Natural killer cell (primary cell): Measurements from ENCODE around the gene CYB561. TPM values are rescaled to one million over a fixed set of nuclear protein-coding genes. Genes with fewer than 3 reads are reported as not detected.

ENCODE experiments used
- ATAC-seq, 3 donors: fragments of 150-1000 bp in 2 of 3; fragments of 200-7000 bp in 1 of 3; cut with Tn5 transposase; 1 replicate in 1 of 3; 2 replicates in 2 of 3; pipeline ENCODE4 v1.10.0; 2021; ENCODE audit warnings: mild to moderate bottlenecking in 2 of 3, moderate library complexity in 2 of 3
- DNase-seq, 2 donors: peaks; one replicate each; pipeline versions ENCODE4 v3.0.0 to v3.0.0-alpha.2; 2013 to 2021; ENCODE audit warnings: mixed read lengths in 1 of 2
- H3K27ac ChIP-seq: one replicate; pipeline ENCODE4 v1.5.1; 2013; ENCODE audit warnings: mild to moderate bottlenecking, low read length
- H3K27me3 ChIP-seq: one replicate; pipeline ENCODE4 v1.6.1; 2013; ENCODE audit warnings: low read length; ENCODE audit not compliant: control insufficient read depth, insufficient read depth
- H3K36me3 ChIP-seq: one replicate; pipeline ENCODE4 v1.6.1; 2013; ENCODE audit warnings: low read length; ENCODE audit not compliant: control insufficient read depth, insufficient read depth
- H3K4me1 ChIP-seq: one replicate; pipeline ENCODE4 v1.6.1; 2013; ENCODE audit warnings: low read length; ENCODE audit not compliant: control insufficient read depth, insufficient read depth
- H3K4me3 ChIP-seq: one replicate; pipeline ENCODE4 v1.5.1; 2013; ENCODE audit warnings: low read length
- H3K9me3 ChIP-seq: one replicate; pipeline ENCODE4 v1.6.1; 2013; ENCODE audit warnings: low read length; ENCODE audit not compliant: control insufficient read depth, insufficient read depth
- H3K27ac Mint-ChIP-seq, 2 donors: one replicate each; pipeline ENCODE4 v1.8.0; 2022; ENCODE audit warnings: mild to moderate bottlenecking in 2 of 2, mixed read lengths in 2 of 2, moderate library complexity in 1 of 2
- H3K27me3 Mint-ChIP-seq, 2 donors: one replicate each; pipeline ENCODE4 v1.8.0; 2022; ENCODE audit warnings: low read depth in 2 of 2, mixed read lengths in 2 of 2
- H3K36me3 Mint-ChIP-seq: one replicate; pipeline ENCODE4 v1.8.0; 2022; ENCODE audit warnings: mixed read lengths
- H3K4me1 Mint-ChIP-seq, 2 donors: one replicate each; pipeline ENCODE4 v1.8.0; 2022; ENCODE audit warnings: mixed read lengths in 2 of 2
- H3K4me3 Mint-ChIP-seq: one replicate; pipeline ENCODE4 v1.8.0; 2022; ENCODE audit warnings: mild to moderate bottlenecking, moderate library complexity, mixed read lengths
- H3K9me3 Mint-ChIP-seq, 2 donors: one replicate each; pipeline ENCODE4 v1.8.0; 2022; ENCODE audit warnings: mixed read lengths in 2 of 2
- WGBS: methylation state at CpG from one replicate; pipeline ENCODE4 v1.1.7; 2013; ENCODE audit warnings: missing lambda C conversion rate; ENCODE audit not compliant: insufficient coverage; 5-methylcytosine and 5-hydroxymethylcytosine counted together
- intact Hi-C: fragments of 100-400 bp; cut with micrococcal nuclease; formaldehyde crosslinking; loops from one replicate; pipeline ENCODE4 v1.14.2; 2022
- total RNA-seq, 4 donors: library from RNA; stranded (reverse); fragments of 120-200 nt in 1 of 4; gene quantifications; one replicate each; pipeline versions ENCODE4 v1.2.3 to v1.2.4, GENCODE V29; 2013 to 2022
- TF ChIP-seq, protein P1 (sequence below): fragments of 200-600 bp; IDR thresholded peaks from one replicate; pipeline ENCODE4 v1.8.0; 2022; ENCODE audit warnings: antibody characterized with exemption

Gene CYB561
- total RNA-seq, 3 donors from 2014 or later (not counting 1 experiment from before 2014, with no cell fraction given) = 16.3 to 19.3 (median 19.2) TPM

- Histone ChIP-seq H3K4me1 (peaks cover 8% of the 10 kb centered on the region), H3K27me3 (peaks cover 7% of the 10 kb centered on the region), H3K4me3 (no peak overlapping the region), H3K9me3 (no peaks in the 10 kb centered on the region), H3K36me3 (no peaks in the 10 kb centered on the region), H3K27ac (no peak overlapping the region)
- Mint-ChIP-seq H3K27ac (no peak overlapping the region), H3K4me3 (no peak overlapping the region), H3K36me3 (no peaks in the 10 kb centered on the region), H3K27me3 (peaks cover 9% of the 10 kb centered on the region in 2 donors), H3K4me1 (peaks cover 0 to 6% of the 10 kb centered on the region in 2 donors), H3K9me3 (no peaks in the 10 kb centered on the region)
- ATAC-seq (no peak), DNase-seq (no peak)
- TF ChIP-seq, protein P1, sequence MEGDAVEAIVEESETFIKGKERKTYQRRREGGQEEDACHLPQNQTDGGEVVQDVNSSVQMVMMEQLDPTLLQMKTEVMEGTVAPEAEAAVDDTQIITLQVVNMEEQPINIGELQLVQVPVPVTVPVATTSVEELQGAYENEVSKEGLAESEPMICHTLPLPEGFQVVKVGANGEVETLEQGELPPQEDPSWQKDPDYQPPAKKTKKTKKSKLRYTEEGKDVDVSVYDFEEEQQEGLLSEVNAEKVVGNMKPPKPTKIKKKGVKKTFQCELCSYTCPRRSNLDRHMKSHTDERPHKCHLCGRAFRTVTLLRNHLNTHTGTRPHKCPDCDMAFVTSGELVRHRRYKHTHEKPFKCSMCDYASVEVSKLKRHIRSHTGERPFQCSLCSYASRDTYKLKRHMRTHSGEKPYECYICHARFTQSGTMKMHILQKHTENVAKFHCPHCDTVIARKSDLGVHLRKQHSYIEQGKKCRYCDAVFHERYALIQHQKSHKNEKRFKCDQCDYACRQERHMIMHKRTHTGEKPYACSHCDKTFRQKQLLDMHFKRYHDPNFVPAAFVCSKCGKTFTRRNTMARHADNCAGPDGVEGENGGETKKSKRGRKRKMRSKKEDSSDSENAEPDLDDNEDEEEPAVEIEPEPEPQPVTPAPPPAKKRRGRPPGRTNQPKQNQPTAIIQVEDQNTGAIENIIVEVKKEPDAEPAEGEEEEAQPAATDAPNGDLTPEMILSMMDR = no peak
- intact Hi-C loops = no loop called here
- WGBS = 88% methylated on average over 10 of the region's 10 CpGs
Observed at GRCh38 chr17:63483038-63483437, 36.9 kb upstream of the CYB561 start.

GRCh38 chr17:63482509-63482908 lies 36.4 kb upstream of the CYB561 start:
- no peak overlapping the region for H3K4me3 Mint-ChIP-seq
- no peaks in the 10 kb centered on the region for H3K36me3 Mint-ChIP-seq
- no peak for ATAC-seq
- WGBS = 90% methylated on average over 16 of the region's 16 CpGs
- Histone ChIP-seq H3K4me3 (no peak overlapping the region), H3K9me3 (no peaks in the 10 kb centered on the region), H3K27ac (no peak overlapping the region), H3K4me1 (peaks cover 13% of the 10 kb centered on the region), H3K27me3 (peaks cover 13% of the 10 kb centered on the region), H3K36me3 (no peaks in the 10 kb centered on the region)
- no peak overlapping the region for H3K27ac Mint-ChIP-seq
- H3K4me1 Mint-ChIP-seq = peaks cover 0 to 11% of the 10 kb centered on the region in 2 donors
- intact Hi-C loops = no loop called here
- no peak for DNase-seq
- H3K9me3 Mint-ChIP-seq = no peaks in the 10 kb centered on the region
- TF ChIP-seq, protein P1 = no peak
- H3K27me3 Mint-ChIP-seq = peaks cover 9 to 14% of the 10 kb centered on the region in 2 donors

- H3K27ac ChIP-seq = no peak overlapping the region
- no peak for ATAC-seq
Observed at GRCh38 chr17:63481488-63481870, 35.4 kb upstream of the CYB561 start.

More at GRCh38 chr17:63481488-63481870, 35.4 kb upstream of the CYB561 start:
- Mint-ChIP-seq H3K4me1 (peaks cover 0 to 13% of the 10 kb centered on the region in 2 donors), H3K27ac (no peak overlapping the region), H3K9me3 (no peaks in the 10 kb centered on the region), H3K36me3 (no peaks in the 10 kb centered on the region), H3K4me3 (no peak overlapping the region), H3K27me3 (peaks cover 9 to 16% of the 10 kb centered on the region in 2 donors)
- intact Hi-C loops = no loop called here
- WGBS = 92% methylated on average over 15 of the region's 16 CpGs
- no peaks in the 10 kb centered on the region for H3K36me3 ChIP-seq
- DNase-seq = no peak
- H3K4me3 ChIP-seq = no peak overlapping the region
- H3K4me1 ChIP-seq = peaks cover 15% of the 10 kb centered on the region
- TF ChIP-seq, protein P1 = no peak
- H3K9me3 ChIP-seq = no peaks in the 10 kb centered on the region
- H3K27me3 ChIP-seq = peaks cover 14% of the 10 kb centered on the region
